Measurements from ENCODE around the gene ENTPD8. TPM values are rescaled to one million over a fixed set of nuclear protein-coding genes. Genes with fewer than 3 reads are reported as not detected.

The ENTPD8 gene
- total RNA-seq, 1 donor from 2014 or later, result 0.24 TPM

- Mint-ChIP-seq H3K4me1 (ENCODE audit: unreplicated experiment) (peaks cover 32% of the 10 kb centered on the region), H3K36me3 (ENCODE audit: unreplicated experiment) (no peaks in the 10 kb centered on the region), H3K4me3 (ENCODE audit: unreplicated experiment) (no peak overlapping the region), H3K27me3 (ENCODE audit: unreplicated experiment) (peaks cover under 1% of the 10 kb centered on the region), H3K9me3 (ENCODE audit: unreplicated experiment) (no peaks in the 10 kb centered on the region), H3K27ac (ENCODE audit: unreplicated experiment) (peak overlapping the region; percentile 50)
- DNase-seq (ENCODE audit: extremely low spot score, unreplicated experiment), result no peak
- no peak for TF ChIP-seq CTCF (IDR thresholded peaks at IDR 0.05)
Measured at GRCh38 chr9:137446851-137447471, 5.8 kb upstream of the ENTPD8 start.

GRCh38 chr9:137445930-137446431 is 4.8 kb upstream of the ENTPD8 start:
- H3K36me3 Mint-ChIP-seq (ENCODE audit: unreplicated experiment), result no peaks in the 10 kb centered on the region
- H3K27ac Mint-ChIP-seq (ENCODE audit: unreplicated experiment), result no peak overlapping the region
- no peak for TF ChIP-seq CTCF (IDR thresholded peaks at IDR 0.05)
- peaks cover 34% of the 10 kb centered on the region for H3K4me1 Mint-ChIP-seq (ENCODE audit: unreplicated experiment)
- no peaks in the 10 kb centered on the region for H3K9me3 Mint-ChIP-seq (ENCODE audit: unreplicated experiment)
- H3K4me3 Mint-ChIP-seq (ENCODE audit: unreplicated experiment), result no peak overlapping the region
- no peak for DNase-seq (ENCODE audit: extremely low spot score, unreplicated experiment)
- H3K27me3 Mint-ChIP-seq (ENCODE audit: unreplicated experiment), result peaks cover 2% of the 10 kb centered on the region

- no peak for DNase-seq (ENCODE audit: extremely low spot score, unreplicated experiment)
- peak overlapping the region; percentile 54 for H3K27ac Mint-ChIP-seq (ENCODE audit: unreplicated experiment)
- H3K27me3 Mint-ChIP-seq (ENCODE audit: unreplicated experiment), result peaks cover 2% of the 10 kb centered on the region
- peaks cover 34% of the 10 kb centered on the region for H3K4me1 Mint-ChIP-seq (ENCODE audit: unreplicated experiment)
- peak; percentile 82 for TF ChIP-seq CTCF (IDR thresholded peaks at IDR 0.05)
- no peak overlapping the region for H3K4me3 Mint-ChIP-seq (ENCODE audit: unreplicated experiment)
- no peaks in the 10 kb centered on the region for H3K9me3 Mint-ChIP-seq (ENCODE audit: unreplicated experiment)
- H3K36me3 Mint-ChIP-seq (ENCODE audit: unreplicated experiment), result no peaks in the 10 kb centered on the region
Measured at GRCh38 chr9:137445275-137445807, 4.2 kb upstream of the ENTPD8 start.

- no peak overlapping the region for H3K27ac Mint-ChIP-seq (ENCODE audit: unreplicated experiment)
- no peak overlapping the region for H3K4me3 Mint-ChIP-seq (ENCODE audit: unreplicated experiment)
- H3K9me3 Mint-ChIP-seq (ENCODE audit: unreplicated experiment), result no peaks in the 10 kb centered on the region
- peaks cover 36% of the 10 kb centered on the region for H3K4me1 Mint-ChIP-seq (ENCODE audit: unreplicated experiment)
- TF ChIP-seq CTCF (IDR thresholded peaks at IDR 0.05), result no peak
- DNase-seq (ENCODE audit: extremely low spot score, unreplicated experiment), result no peak
- peaks cover 2% of the 10 kb centered on the region for H3K27me3 Mint-ChIP-seq (ENCODE audit: unreplicated experiment)
- no peaks in the 10 kb centered on the region for H3K36me3 Mint-ChIP-seq (ENCODE audit: unreplicated experiment)
Measured at GRCh38 chr9:137444106-137444790, 3.1 kb upstream of the ENTPD8 start.

GRCh38 chr9:137441935-137442321 is 771 bp upstream of the ENTPD8 start:
- Mint-ChIP-seq H3K27ac (ENCODE audit: unreplicated experiment) (peak overlapping the region; percentile 18), H3K4me1 (ENCODE audit: unreplicated experiment) (peaks cover 22% of the 10 kb centered on the region), H3K4me3 (ENCODE audit: unreplicated experiment) (peak overlapping the region; percentile 65), H3K27me3 (ENCODE audit: unreplicated experiment) (peaks cover 2% of the 10 kb centered on the region), H3K36me3 (ENCODE audit: unreplicated experiment) (no peaks in the 10 kb centered on the region), H3K9me3 (ENCODE audit: unreplicated experiment) (no peaks in the 10 kb centered on the region)
- TF ChIP-seq CTCF (IDR thresholded peaks at IDR 0.05), result no peak
- DNase-seq (ENCODE audit: extremely low spot score, unreplicated experiment), result no peak
